Keratinocyte (primary cell): ENCODE data around the gene AKAP13. TPM values are rescaled to one million over a fixed set of nuclear protein-coding genes. Genes with fewer than 3 reads are reported as not detected.
A peak's percentile ranks its signal among the peaks of the same experiment; 100 is the strongest.

Experiments
- DNase-seq: peaks from one replicate; pipeline ENCODE4 v3.0.0-alpha.2; 2011; ENCODE audit warnings: low read depth, missing footprints, low spot score
- FAIRE-seq: peaks from 2 replicates; lab custom pipeline; 2011; peaks lifted over from hg19 to GRCh38; lab: Jason Lieb, UNC
- H2AFZ ChIP-seq: 2 replicates; pipeline ENCODE4 v1.6.0; 2012; ENCODE audit warnings: low read length, control low read depth, inconsistent platforms; ENCODE audit not compliant: control insufficient read depth
- H3K27ac ChIP-seq: 2 replicates; pipeline ENCODE4 v1.5.1; 2011; ENCODE audit warnings: low read length; ENCODE audit not compliant: control insufficient read depth, insufficient read depth
- H3K27me3 ChIP-seq: 3 replicates; pipeline ENCODE4 v1.6.0; 2011; ENCODE audit warnings: low read length; ENCODE audit not compliant: control insufficient read depth, insufficient read depth; ENCODE audit errors: extremely low read depth
- H3K36me3 ChIP-seq, 2 experiments: 2 replicates in 1 of 2; 3 replicates in 1 of 2; pipeline ENCODE4 v1.5.1; 2011; ENCODE audit warnings: low read length in 2 of 2, mild to moderate bottlenecking in 1 of 2; ENCODE audit not compliant: control insufficient read depth in 2 of 2, insufficient read depth in 2 of 2; ENCODE audit errors: extremely low read depth in 1 of 2
- H3K4me1 ChIP-seq: 3 replicates; pipeline ENCODE4 v1.5.1; 2011; ENCODE audit warnings: low read length; ENCODE audit not compliant: control insufficient read depth, insufficient read depth; ENCODE audit errors: extremely low read depth
- H3K4me2 ChIP-seq: 3 replicates; pipeline ENCODE4 v1.6.0; 2011; ENCODE audit warnings: low read depth, low read length; ENCODE audit not compliant: control insufficient read depth, insufficient read depth; ENCODE audit errors: extremely low read depth
- H3K4me3 ChIP-seq, 3 experiments: fragments of 200-600 bp in 1 of 3; sonication (generic) in 1 of 3; 2 replicates in 2 of 3; 3 replicates in 1 of 3; pipeline ENCODE4 v1.5.1; 2011 to 2016; ENCODE audit warnings: low read length in 3 of 3, mild to moderate bottlenecking in 3 of 3, control low read depth in 2 of 3, inconsistent platforms in 1 of 3, low read depth in 1 of 3, mixed read lengths in 1 of 3, mixed run types in 1 of 3, moderate library complexity in 1 of 3; ENCODE audit not compliant: control insufficient read depth in 2 of 3, insufficient read depth in 2 of 3; ENCODE audit errors: extremely low read depth in 1 of 3
- H3K79me2 ChIP-seq: 2 replicates; pipeline ENCODE4 v1.6.0; 2012; ENCODE audit warnings: low read length; ENCODE audit not compliant: control insufficient read depth, insufficient read depth
- H3K9ac ChIP-seq: 3 replicates; pipeline ENCODE4 v1.6.0; 2011; ENCODE audit warnings: low read length; ENCODE audit not compliant: control insufficient read depth, insufficient read depth; ENCODE audit errors: extremely low read depth
- H3K9me1 ChIP-seq: 3 replicates; pipeline ENCODE4 v1.6.0; 2011; ENCODE audit warnings: low read length; ENCODE audit not compliant: control insufficient read depth, insufficient read depth; ENCODE audit errors: extremely low read depth
- H3K9me3 ChIP-seq: 2 replicates; pipeline ENCODE4 v1.5.1; 2012; ENCODE audit warnings: low read depth, low read length; ENCODE audit not compliant: control insufficient read depth
- H4K20me1 ChIP-seq: 3 replicates; pipeline ENCODE4 v1.6.0; 2011; ENCODE audit warnings: low read length; ENCODE audit not compliant: control insufficient read depth, insufficient read depth; ENCODE audit errors: extremely low read depth
- CTCF ChIP-seq, 3 experiments: IDR thresholded peaks in 1 of 3; conservative IDR thresholded peaks in 1 of 3; optimal IDR thresholded peaks in 1 of 3; 2 replicates in 2 of 3; 3 replicates in 1 of 3; pipeline versions ENCODE3 to v1.5.1; 2011; ENCODE audit warnings: low read length in 3 of 3, mild to moderate bottlenecking in 3 of 3, moderate library complexity in 2 of 3, control low read depth in 1 of 3, inconsistent platforms in 1 of 3; ENCODE audit not compliant: insufficient read depth in 2 of 3; ENCODE audit errors: extremely low read depth in 1 of 3
- EZH2 ChIP-seq: IDR thresholded peaks from one replicate; pipeline ENCODE4 v1.6.1; 2012; ENCODE audit warnings: inconsistent platforms, mild to moderate bottlenecking, low read length, moderate library complexity
- dilution Hi-C: fragments of 300-500 bp; cut with MboI; formaldehyde crosslinking; loops from one replicate; pipeline ENCODE4 v1.7.0; 2020; ENCODE audit warnings: low sequenced_read_pairs; ENCODE audit not compliant: extremely low pct_ligation_motif_present
- polyA plus RNA-seq, 5 experiments: library from polyadenylated mRNA; depleted of rRNA in 3 of 5; stranded (reverse) in 3 of 5; stranded (forward) in 1 of 5; unstranded in 1 of 5; fragments of >200 nt; gene quantifications; 1 replicate in 1 of 5; 2 replicates in 3 of 5; 3 replicates in 1 of 5; pipeline versions ENCODE4 v1.2.1 to v1.2.3, GENCODE V29; 2011 to 2012; ENCODE audit warnings: missing spikeins in 2 of 5, low read depth in 1 of 5, low replicate concordance in 1 of 5

AKAP13 gene
- polyA plus RNA-seq, 1 donor (not counting 4 experiments of a cell fraction or from before 2014, with no cell fraction given): 16.7 TPM

- H3K4me1 ChIP-seq: peaks cover 10% of the 10 kb centered on the region
- no peaks in the 10 kb centered on the region for H4K20me1 ChIP-seq
- dilution Hi-C loops: no loop called here
Observed at GRCh38 chr15:85760049-85760448, 379.6 kb downstream of the AKAP13 start.

GRCh38 chr15:85760531-85761371, 380.3 kb downstream of the AKAP13 start:
- Histone ChIP-seq H3K27me3 (no peaks in the 10 kb centered on the region), H3K4me2 (no peak overlapping the region), H3K4me1 (peaks cover 10% of the 10 kb centered on the region), H4K20me1 (no peaks in the 10 kb centered on the region), H3K9me3 (no peaks in the 10 kb centered on the region), H3K27ac (no peak overlapping the region), H3K36me3 (no peaks in the 10 kb centered on the region), H2AFZ (no peak overlapping the region), H3K79me2 (no peaks in the 10 kb centered on the region), H3K4me3 (no peak overlapping the region), H3K9ac (no peak overlapping the region), H3K9me1 (no peaks in the 10 kb centered on the region)
- no peak for FAIRE-seq
- dilution Hi-C loops: no loop called here
- no peak for DNase-seq
- TF ChIP-seq CTCF (optimal IDR thresholded peaks at IDR 0.05 in 1 of 3, IDR thresholded peaks at IDR 0.05 in 1 of 3, conservative IDR thresholded peaks at IDR 0.05 in 1 of 3; ENCODE audit: extremely low read depth in 1 of 3, insufficient read depth in 2 of 3, low read length in 3 of 3): peak in 1 of 3 experiments; percentile 42
- no peak for TF ChIP-seq EZH2

More at GRCh38 chr15:85760049-85760448, 379.6 kb downstream of the AKAP13 start:
- no peaks in the 10 kb centered on the region for H3K36me3 ChIP-seq
- FAIRE-seq (no peak), DNase-seq (no peak)
- H3K9me1 ChIP-seq: no peaks in the 10 kb centered on the region
- H3K4me3 ChIP-seq: no peak overlapping the region
- H3K79me2 ChIP-seq: no peaks in the 10 kb centered on the region
- H3K9me3 ChIP-seq: no peaks in the 10 kb centered on the region
- no peak overlapping the region for H2AFZ ChIP-seq
- no peak overlapping the region for H3K4me2 ChIP-seq
- no peak overlapping the region for H3K27ac ChIP-seq
- H3K9ac ChIP-seq: no peak overlapping the region
- TF ChIP-seq EZH2 (no peak), CTCF (optimal IDR thresholded peaks at IDR 0.05 in 1 of 3, IDR thresholded peaks at IDR 0.05 in 1 of 3, conservative IDR thresholded peaks at IDR 0.05 in 1 of 3; ENCODE audit: extremely low read depth in 1 of 3, insufficient read depth in 2 of 3, low read length in 3 of 3) (no peak)
- H3K27me3 ChIP-seq: no peaks in the 10 kb centered on the region
